Glutamatergic neuron (in vitro differentiated cells): ENCODE data around the gene CCDC90B. TPM values are rescaled to one million over a fixed set of nuclear protein-coding genes. Genes with fewer than 3 reads are reported as not detected.

Source experiments
- DNase-seq: peaks from one replicate; pipeline ENCODE4 v3.0.0; 2022
- H3K27ac Mint-ChIP-seq: one replicate; pipeline ENCODE4 v1.8.0; 2020; ENCODE audit warnings: mild to moderate bottlenecking, mixed read lengths, inconsistent platforms; ENCODE audit not compliant: unreplicated experiment
- H3K27me3 Mint-ChIP-seq: one replicate; pipeline ENCODE4 v1.8.0; 2020; ENCODE audit warnings: mild to moderate bottlenecking, moderate library complexity, mixed read lengths, inconsistent platforms; ENCODE audit not compliant: unreplicated experiment
- H3K36me3 Mint-ChIP-seq: one replicate; pipeline ENCODE4 v1.8.0; 2020; ENCODE audit warnings: mild to moderate bottlenecking, mixed read lengths, inconsistent platforms; ENCODE audit not compliant: unreplicated experiment
- H3K4me1 Mint-ChIP-seq: one replicate; pipeline ENCODE4 v1.8.0; 2020; ENCODE audit warnings: mild to moderate bottlenecking, low read depth, mixed read lengths, inconsistent platforms; ENCODE audit not compliant: unreplicated experiment
- H3K4me3 Mint-ChIP-seq: one replicate; pipeline ENCODE4 v1.8.0; 2020; ENCODE audit warnings: mild to moderate bottlenecking, mixed read lengths, inconsistent platforms; ENCODE audit not compliant: unreplicated experiment
- H3K9me3 Mint-ChIP-seq: one replicate; pipeline ENCODE4 v1.8.0; 2020; ENCODE audit warnings: mild to moderate bottlenecking, moderate library complexity, mixed read lengths, inconsistent platforms; ENCODE audit not compliant: unreplicated experiment
- total RNA-seq: library from RNA; stranded (reverse); fragmentation: NEBNext Ultra II Directional; extraction: Animal tissue kit (Norgen Biotek cat#: 25700); gene quantifications from one replicate; pipeline ENCODE4 v1.2.1, GENCODE V29; 2021; ENCODE audit not compliant: unreplicated experiment
- TF ChIP-seq, protein P1 (sequence below): fragments of 200-600 bp; sonication (generic); IDR thresholded peaks from one replicate; pipeline ENCODE4 v1.5.0; 2021; ENCODE audit not compliant: partially characterized antibody, unreplicated experiment

Gene CCDC90B
- total RNA-seq, 1 donor from 2014 or later, result 61.3 TPM

GRCh38 chr11:83223457-83223856 lies 62.7 kb downstream of the CCDC90B start:
- Mint-ChIP-seq H3K4me1 (no peaks in the 10 kb centered on the region), H3K9me3 (no peaks in the 10 kb centered on the region), H3K27ac (no peak overlapping the region), H3K27me3 (no peaks in the 10 kb centered on the region), H3K4me3 (no peak overlapping the region), H3K36me3 (no peaks in the 10 kb centered on the region)
- TF ChIP-seq, protein P1, sequence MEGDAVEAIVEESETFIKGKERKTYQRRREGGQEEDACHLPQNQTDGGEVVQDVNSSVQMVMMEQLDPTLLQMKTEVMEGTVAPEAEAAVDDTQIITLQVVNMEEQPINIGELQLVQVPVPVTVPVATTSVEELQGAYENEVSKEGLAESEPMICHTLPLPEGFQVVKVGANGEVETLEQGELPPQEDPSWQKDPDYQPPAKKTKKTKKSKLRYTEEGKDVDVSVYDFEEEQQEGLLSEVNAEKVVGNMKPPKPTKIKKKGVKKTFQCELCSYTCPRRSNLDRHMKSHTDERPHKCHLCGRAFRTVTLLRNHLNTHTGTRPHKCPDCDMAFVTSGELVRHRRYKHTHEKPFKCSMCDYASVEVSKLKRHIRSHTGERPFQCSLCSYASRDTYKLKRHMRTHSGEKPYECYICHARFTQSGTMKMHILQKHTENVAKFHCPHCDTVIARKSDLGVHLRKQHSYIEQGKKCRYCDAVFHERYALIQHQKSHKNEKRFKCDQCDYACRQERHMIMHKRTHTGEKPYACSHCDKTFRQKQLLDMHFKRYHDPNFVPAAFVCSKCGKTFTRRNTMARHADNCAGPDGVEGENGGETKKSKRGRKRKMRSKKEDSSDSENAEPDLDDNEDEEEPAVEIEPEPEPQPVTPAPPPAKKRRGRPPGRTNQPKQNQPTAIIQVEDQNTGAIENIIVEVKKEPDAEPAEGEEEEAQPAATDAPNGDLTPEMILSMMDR, result no peak
- DNase-seq, result no peak

GRCh38 chr11:83222499-83222898 lies 63.7 kb downstream of the CCDC90B start:
- no peak overlapping the region for H3K27ac Mint-ChIP-seq
- no peak overlapping the region for H3K4me3 Mint-ChIP-seq
- no peaks in the 10 kb centered on the region for H3K36me3 Mint-ChIP-seq
- no peak for DNase-seq
- no peaks in the 10 kb centered on the region for H3K27me3 Mint-ChIP-seq
- no peaks in the 10 kb centered on the region for H3K4me1 Mint-ChIP-seq
- no peaks in the 10 kb centered on the region for H3K9me3 Mint-ChIP-seq
- TF ChIP-seq, protein P1, result no peak

GRCh38 chr11:83221694-83222093 lies 64.5 kb downstream of the CCDC90B start:
- TF ChIP-seq, protein P1, result no peak
- no peaks in the 10 kb centered on the region for H3K9me3 Mint-ChIP-seq
- no peak overlapping the region for H3K27ac Mint-ChIP-seq
- no peaks in the 10 kb centered on the region for H3K27me3 Mint-ChIP-seq
- no peak overlapping the region for H3K4me3 Mint-ChIP-seq
- no peak for DNase-seq
- H3K4me1 Mint-ChIP-seq, result no peaks in the 10 kb centered on the region
- H3K36me3 Mint-ChIP-seq, result no peaks in the 10 kb centered on the region

GRCh38 chr11:83220260-83220659 lies 65.9 kb downstream of the CCDC90B start:
- TF ChIP-seq, protein P1, result no peak
- Mint-ChIP-seq H3K27ac (no peak overlapping the region), H3K9me3 (no peaks in the 10 kb centered on the region), H3K27me3 (no peaks in the 10 kb centered on the region), H3K36me3 (no peaks in the 10 kb centered on the region), H3K4me1 (no peaks in the 10 kb centered on the region), H3K4me3 (no peak overlapping the region)
- DNase-seq, result no peak

DNA sequence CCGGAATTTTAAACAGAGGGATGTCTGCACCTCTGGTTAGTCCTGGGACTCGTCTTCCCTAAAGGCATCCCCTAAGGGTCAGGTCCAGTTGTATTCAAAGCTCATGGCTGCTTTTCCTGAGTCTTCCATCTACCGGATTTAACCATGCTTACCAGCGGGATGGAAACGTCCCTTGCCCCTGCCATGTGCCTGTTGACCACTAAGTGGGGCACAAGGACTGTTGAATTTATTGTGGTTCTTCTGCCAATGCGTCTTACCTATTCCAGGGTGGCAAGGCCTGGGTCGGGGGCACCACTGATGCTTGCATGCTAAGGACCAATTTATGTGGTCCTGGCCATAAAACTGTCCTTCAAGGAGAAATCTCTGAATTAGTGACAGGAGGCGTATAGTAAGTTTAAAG lies 67.1 kb downstream of the CCDC90B start:
- TF ChIP-seq, protein P1, result no peak
- Mint-ChIP-seq H3K27ac (no peak overlapping the region), H3K36me3 (no peaks in the 10 kb centered on the region), H3K4me3 (no peak overlapping the region), H3K9me3 (no peaks in the 10 kb centered on the region), H3K4me1 (no peaks in the 10 kb centered on the region), H3K27me3 (no peaks in the 10 kb centered on the region)
- no peak for DNase-seq

Other genes starting within 250 kb of the CCDC90B start
- 59.4 TPM for gene RAB30, start 214.5 kb downstream of the CCDC90B start, total RNA-seq
- gene PCF11, start 129.2 kb downstream of the CCDC90B start, total RNA-seq, result 46.7 TPM
- 2.2 TPM for gene ANKRD42, start 92.7 kb downstream of the CCDC90B start, total RNA-seq